Testis (tissue), 2 donors: ENCODE measurements around the gene SEMA3B.

ENCODE experiments used
- POLR2A ChIP-seq: fragments of 450-650 bp; IDR thresholded peaks from one replicate; pipeline ENCODE4 v1.6.1; 2017; ENCODE audit warnings: antibody characterized with exemption, mild to moderate bottlenecking, moderate library complexity
- TF ChIP-seq, protein P1 (sequence below), 3 experiments: fragments of 450-650 bp in 2 of 3; fragments of 200-600 bp in 1 of 3; sonication (generic) in 1 of 3; IDR thresholded peaks; one replicate each; pipeline ENCODE4 v1.5.1; 2016 to 2019; ENCODE audit warnings: antibody characterized with exemption in 3 of 3, mild to moderate bottlenecking in 2 of 3, moderate library complexity in 1 of 3

DNA sequence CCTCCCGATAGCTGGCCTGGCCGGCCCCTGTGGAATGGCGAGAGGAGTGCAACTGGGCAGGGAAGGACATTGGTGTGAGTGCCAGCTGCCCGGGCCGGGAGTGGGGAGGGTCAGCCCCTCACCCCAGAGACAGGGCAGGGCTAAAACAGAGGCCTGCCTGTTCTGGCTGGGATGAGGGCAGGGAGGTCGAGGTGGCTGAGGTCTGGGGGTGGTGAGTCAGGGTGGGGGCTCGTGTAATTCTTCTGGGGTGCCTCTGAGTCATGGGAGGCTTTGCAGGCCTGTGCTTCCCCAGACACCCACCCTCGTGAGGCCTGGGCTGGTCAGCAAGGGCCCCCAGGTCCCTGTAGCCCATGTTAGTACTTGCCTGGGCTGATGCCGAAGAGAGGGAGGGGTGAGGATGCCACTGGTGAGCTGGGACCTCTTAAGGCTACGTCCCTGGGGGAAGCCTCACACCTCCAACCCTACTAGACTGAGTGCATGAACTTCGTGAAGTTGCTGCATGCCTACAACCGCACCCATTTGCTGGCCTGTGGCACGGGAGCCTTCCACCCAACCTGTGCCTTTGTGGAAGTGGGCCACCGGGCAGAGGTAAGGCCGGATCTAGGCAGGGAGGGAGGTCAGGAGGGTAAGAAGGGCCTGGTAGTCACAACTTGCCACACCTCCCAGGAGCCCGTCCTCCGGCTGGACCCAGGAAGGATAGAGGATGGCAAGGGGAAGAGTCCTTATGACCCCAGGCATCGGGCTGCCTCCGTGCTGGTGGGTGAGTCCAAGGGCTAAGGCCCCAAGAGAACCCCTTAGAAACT, 1.7 kb downstream of the SEMA3B start:
- TF ChIP-seq, protein P1, sequence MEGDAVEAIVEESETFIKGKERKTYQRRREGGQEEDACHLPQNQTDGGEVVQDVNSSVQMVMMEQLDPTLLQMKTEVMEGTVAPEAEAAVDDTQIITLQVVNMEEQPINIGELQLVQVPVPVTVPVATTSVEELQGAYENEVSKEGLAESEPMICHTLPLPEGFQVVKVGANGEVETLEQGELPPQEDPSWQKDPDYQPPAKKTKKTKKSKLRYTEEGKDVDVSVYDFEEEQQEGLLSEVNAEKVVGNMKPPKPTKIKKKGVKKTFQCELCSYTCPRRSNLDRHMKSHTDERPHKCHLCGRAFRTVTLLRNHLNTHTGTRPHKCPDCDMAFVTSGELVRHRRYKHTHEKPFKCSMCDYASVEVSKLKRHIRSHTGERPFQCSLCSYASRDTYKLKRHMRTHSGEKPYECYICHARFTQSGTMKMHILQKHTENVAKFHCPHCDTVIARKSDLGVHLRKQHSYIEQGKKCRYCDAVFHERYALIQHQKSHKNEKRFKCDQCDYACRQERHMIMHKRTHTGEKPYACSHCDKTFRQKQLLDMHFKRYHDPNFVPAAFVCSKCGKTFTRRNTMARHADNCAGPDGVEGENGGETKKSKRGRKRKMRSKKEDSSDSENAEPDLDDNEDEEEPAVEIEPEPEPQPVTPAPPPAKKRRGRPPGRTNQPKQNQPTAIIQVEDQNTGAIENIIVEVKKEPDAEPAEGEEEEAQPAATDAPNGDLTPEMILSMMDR (IDR thresholded peaks at IDR 0.05) = no peak
- no peak for TF ChIP-seq POLR2A
